CD14-positive monocyte (primary cell): Measurements from ENCODE around the gene MED28. TPM values are rescaled to one million over a fixed set of nuclear protein-coding genes. Genes with fewer than 3 reads are reported as not detected.

Experiments
- DNase-seq, 3 donors: peaks; one replicate each; pipeline ENCODE4 v3.0.0-alpha.2; 2011 to 2022
- H2AFZ ChIP-seq: 2 replicates; pipeline ENCODE4 v1.6.0; 2012; ENCODE audit warnings: mild to moderate bottlenecking, low read depth, low read length, inconsistent platforms; ENCODE audit not compliant: insufficient read depth, poor library complexity, severe bottlenecking
- H3K27ac ChIP-seq, 2 donors: 1 replicate in 1 of 2; 2 replicates in 1 of 2; pipeline ENCODE4 v1.5.1; 2012 to 2013; ENCODE audit warnings: low read length in 2 of 2, control low read depth in 1 of 2, inconsistent platforms in 1 of 2, low read depth in 1 of 2, mild to moderate bottlenecking in 1 of 2
- H3K27me3 ChIP-seq, 2 donors: one replicate each; pipeline versions ENCODE4 v1.6.0 to v1.6.1; 2011 to 2013; ENCODE audit warnings: low read length in 2 of 2; ENCODE audit not compliant: control insufficient read depth in 2 of 2, insufficient read depth in 2 of 2
- H3K36me3 ChIP-seq, 2 donors: replicated peaks in 1 of 2; 1 replicate in 1 of 2; 2 replicates in 1 of 2; pipeline versions ENCODE4 v1.5.1 to v1.6.1; 2012 to 2013; ENCODE audit warnings: low read length in 2 of 2, control low read depth in 1 of 2, inconsistent platforms in 1 of 2, mild to moderate bottlenecking in 1 of 2; ENCODE audit not compliant: insufficient read depth in 2 of 2, control insufficient read depth in 1 of 2
- H3K4me1 ChIP-seq, 2 donors: 1 replicate in 1 of 2; 2 replicates in 1 of 2; pipeline versions ENCODE4 v1.5.1 to v1.6.1; 2012 to 2013; ENCODE audit warnings: low read length in 2 of 2, control low read depth in 1 of 2, inconsistent platforms in 1 of 2, mild to moderate bottlenecking in 1 of 2, moderate library complexity in 1 of 2; ENCODE audit not compliant: insufficient read depth in 2 of 2, control insufficient read depth in 1 of 2
- H3K4me2 ChIP-seq: replicated peaks from 2 replicates; pipeline ENCODE3; 2012; ENCODE audit warnings: low read length, moderate library complexity, mild to moderate bottlenecking; ENCODE audit not compliant: poor library complexity, severe bottlenecking; ENCODE audit errors: extremely low read depth
- H3K4me3 ChIP-seq, 3 experiments: fragments of 200-600 bp in 1 of 3; sonication (generic) in 1 of 3; replicated peaks in 1 of 3; 1 replicate in 2 of 3; 2 replicates in 1 of 3; pipeline ENCODE4 v1.5.1; 2011 to 2013; ENCODE audit warnings: low read length in 3 of 3, mild to moderate bottlenecking in 3 of 3, control low read depth in 2 of 3, low read depth in 2 of 3, inconsistent platforms in 1 of 3, moderate library complexity in 1 of 3
- H3K79me2 ChIP-seq: 2 replicates; pipeline ENCODE4 v1.6.0; 2012; ENCODE audit warnings: mild to moderate bottlenecking, control low read depth, inconsistent platforms, low read length, moderate library complexity; ENCODE audit not compliant: insufficient read depth
- H3K9ac ChIP-seq: 2 replicates; pipeline ENCODE4 v1.6.0; 2017; ENCODE audit warnings: low read length, mild to moderate bottlenecking; ENCODE audit not compliant: insufficient read depth, poor library complexity, severe bottlenecking
- H3K9me3 ChIP-seq, 2 donors: replicated peaks in 1 of 2; 1 replicate in 1 of 2; 2 replicates in 1 of 2; pipeline versions ENCODE4 v1.5.1 to v1.6.1; 2012 to 2013; ENCODE audit warnings: low read length in 2 of 2, control low read depth in 1 of 2; ENCODE audit not compliant: control insufficient read depth in 1 of 2, insufficient read depth in 1 of 2
- H4K20me1 ChIP-seq: 2 replicates; pipeline ENCODE4 v1.6.0; 2012; ENCODE audit warnings: mild to moderate bottlenecking, low read length, control low read depth, moderate library complexity; ENCODE audit not compliant: insufficient read depth
- H3K27ac Mint-ChIP-seq, 7 donors: one replicate each; pipeline ENCODE4 v1.8.0; 2020; ENCODE audit warnings: mild to moderate bottlenecking in 7 of 7, mixed read lengths in 7 of 7, moderate library complexity in 6 of 7, inconsistent platforms in 2 of 7
- H3K27me3 Mint-ChIP-seq, 3 donors: one replicate each; pipeline ENCODE4 v1.8.0; 2021 to 2022; ENCODE audit warnings: low read depth in 3 of 3, mild to moderate bottlenecking in 3 of 3, mixed read lengths in 3 of 3, moderate library complexity in 3 of 3, inconsistent platforms in 1 of 3
- H3K36me3 Mint-ChIP-seq, 2 donors: one replicate each; pipeline ENCODE4 v1.8.0; 2020; ENCODE audit warnings: mixed read lengths in 2 of 2, inconsistent platforms in 1 of 2, mild to moderate bottlenecking in 1 of 2
- H3K4me1 Mint-ChIP-seq: one replicate; pipeline ENCODE4 v1.8.0; 2020; ENCODE audit warnings: mild to moderate bottlenecking, mixed read lengths
- H3K4me3 Mint-ChIP-seq, 2 donors: one replicate each; pipeline ENCODE4 v1.8.0; 2020; ENCODE audit warnings: mild to moderate bottlenecking in 2 of 2, mixed read lengths in 2 of 2, moderate library complexity in 1 of 2
- H3K9me3 Mint-ChIP-seq, 7 donors: one replicate each; pipeline ENCODE4 v1.8.0; 2020 to 2022; ENCODE audit warnings: mixed read lengths in 7 of 7, mild to moderate bottlenecking in 6 of 7, moderate library complexity in 6 of 7, inconsistent platforms in 2 of 7
- CTCF ChIP-seq: fragments of 200-600 bp; IDR thresholded peaks from one replicate; pipeline ENCODE4 v1.8.0; 2022; ENCODE audit warnings: antibody characterized with exemption, mild to moderate bottlenecking
- WGBS: methylation state at CpG from one replicate; pipeline ENCODE4 v1.1.5; 2013; ENCODE audit warnings: missing lambda C conversion rate; ENCODE audit not compliant: insufficient coverage; 5-methylcytosine and 5-hydroxymethylcytosine counted together
- intact Hi-C, 2 donors: fragments of 100-400 bp; cut with micrococcal nuclease; formaldehyde crosslinking; loops; one replicate each; pipeline versions ENCODE4 v1.15.0 to v1.15.1; 2023
- polyA plus RNA-seq, 3 donors: library from polyadenylated mRNA; depleted of rRNA in 1 of 3; unstranded in 2 of 3; stranded (reverse) in 1 of 3; fragments of 300-500 nt in 2 of 3; fragments of >200 nt in 1 of 3; fragmentation: Illumina TruSeq in 2 of 3; gene quantifications; 1 replicate in 2 of 3; 2 replicates in 1 of 3; pipeline ENCODE4 v1.2.3, GENCODE V29; 2012 to 2021

MED28 gene
- polyA plus RNA-seq, 3 donors = 8.6 to 46.4 (median 43.5) TPM

DNA sequence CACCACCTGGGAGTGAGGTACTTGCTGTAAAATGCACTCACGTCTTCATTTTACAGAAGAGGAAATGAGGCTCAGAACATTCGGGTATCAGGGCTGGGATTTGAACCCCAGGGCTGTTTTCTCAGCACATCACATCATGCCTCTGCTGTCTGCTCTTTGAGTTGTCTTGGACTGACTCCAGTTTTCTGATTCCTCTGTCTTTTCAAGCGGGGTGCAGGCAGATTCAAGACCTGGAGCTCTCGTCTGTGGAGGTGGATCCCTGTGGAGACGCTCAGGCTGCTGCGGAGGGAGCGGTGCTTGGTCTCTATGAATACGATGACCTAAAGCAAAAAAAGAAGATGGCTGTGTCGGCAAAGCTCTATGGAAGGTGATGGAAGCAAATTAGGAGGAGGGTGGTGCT lies 31.2 kb upstream of the MED28 start:
- peak overlapping the region in 2 of 7 donors; percentile 43 to 56 for H3K27ac Mint-ChIP-seq

DNA sequence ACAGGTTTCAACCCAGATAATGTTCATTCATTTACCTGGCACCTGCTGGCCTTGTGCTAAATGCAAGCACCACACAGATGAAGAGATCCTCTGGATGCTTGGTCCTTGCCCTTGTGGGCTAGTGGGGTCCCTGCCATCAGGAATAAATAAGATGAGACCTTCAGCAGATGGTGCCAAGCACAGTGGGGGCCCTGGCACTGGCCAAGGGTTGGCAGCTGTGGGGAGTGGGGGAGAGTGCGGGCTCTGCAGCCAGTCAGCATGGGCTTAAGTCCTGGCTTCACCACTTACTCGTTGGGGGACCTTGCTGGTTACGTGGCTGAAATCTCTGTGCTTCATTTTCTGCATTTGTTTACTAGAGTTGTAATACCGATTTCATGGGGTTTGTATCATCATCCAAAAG lies 30.5 kb upstream of the MED28 start:
- H3K4me3 Mint-ChIP-seq = no peak overlapping the region
- H3K36me3 Mint-ChIP-seq = peaks cover 87 to 93% of the 10 kb centered on the region in 2 donors
- WGBS = 100% methylated on average over 3 of the region's 4 CpGs
- no peaks in the 10 kb centered on the region for H3K9me3 Mint-ChIP-seq
- H3K9ac ChIP-seq = no peak overlapping the region
- H3K4me3 ChIP-seq = no peak overlapping the region
- no peak for TF ChIP-seq CTCF
- H3K9me3 ChIP-seq = no peaks in the 10 kb centered on the region
- no peak overlapping the region for H3K27ac ChIP-seq
- H3K27me3 Mint-ChIP-seq = no peaks in the 10 kb centered on the region
- H3K79me2 ChIP-seq = peaks cover 25% of the 10 kb centered on the region
- H3K4me2 ChIP-seq = no peak overlapping the region
- no peaks in the 10 kb centered on the region for H3K27me3 ChIP-seq
- H2AFZ ChIP-seq = no peak overlapping the region
- intact Hi-C loops = no loop called here
- peaks cover 26% of the 10 kb centered on the region for H3K4me1 Mint-ChIP-seq
- DNase-seq = no peak
- peaks cover 76 to 87% of the 10 kb centered on the region in 2 donors for H3K36me3 ChIP-seq
- peak overlapping the region in 2 of 7 donors; percentile 24 to 42 for H3K27ac Mint-ChIP-seq
- peaks cover 81% of the 10 kb centered on the region for H4K20me1 ChIP-seq
- peaks cover 21 to 24% of the 10 kb centered on the region in 2 donors for H3K4me1 ChIP-seq

More for the DNA sequence above, 31.2 kb upstream of the MED28 start:
- TF ChIP-seq CTCF = no peak
- H3K36me3 Mint-ChIP-seq = peaks cover 81 to 89% of the 10 kb centered on the region in 2 donors
- H4K20me1 ChIP-seq = peaks cover 76% of the 10 kb centered on the region
- intact Hi-C loops = no loop called here
- H3K4me3 ChIP-seq = no peak overlapping the region
- no peaks in the 10 kb centered on the region for H3K9me3 ChIP-seq
- H3K27me3 Mint-ChIP-seq = no peaks in the 10 kb centered on the region
- no peaks in the 10 kb centered on the region for H3K9me3 Mint-ChIP-seq
- DNase-seq = no peak
- H3K27ac ChIP-seq = peak overlapping the region in 1 of 2 donors; percentile 18
- peaks cover 70 to 80% of the 10 kb centered on the region in 2 donors for H3K36me3 ChIP-seq
- no peak overlapping the region for H2AFZ ChIP-seq
- H3K4me1 Mint-ChIP-seq = peaks cover 31% of the 10 kb centered on the region
- no peak overlapping the region for H3K4me3 Mint-ChIP-seq
- H3K4me2 ChIP-seq = no peak overlapping the region
- H3K9ac ChIP-seq = no peak overlapping the region
- WGBS = 100% methylated on average over 9 of the region's 9 CpGs
- H3K79me2 ChIP-seq = peaks cover 32% of the 10 kb centered on the region
- H3K27me3 ChIP-seq = no peaks in the 10 kb centered on the region
- peaks cover 28 to 31% of the 10 kb centered on the region in 2 donors for H3K4me1 ChIP-seq
